OCI-LY7 (cell line): ENCODE measurements around the gene CCL25. TPM values are rescaled to one million over a fixed set of nuclear protein-coding genes. Genes with fewer than 3 reads are reported as not detected.

Experiments used
- total RNA-seq, 2 experiments: library from RNA; depleted of rRNA in 1 of 2; stranded (reverse); fragments of >200 nt in 1 of 2; shearing (Covaris generic) in 1 of 2; gene quantifications; 2 replicates each; pipeline ENCODE4 v1.2.3, GENCODE V29; 2014 to 2022

CCL25 gene
- total RNA-seq, 2 experiments from 2014 or later: 0.70 to 0.88 TPM

Other genes with a start within 250 kb of the CCL25 start
- gene EVI5L, start 222.5 kb upstream of the CCL25 start, total RNA-seq (2014; rRNA removed; shearing (Covaris generic)): 2.7 and 7.4 TPM in 2 replicates
- gene EVI5L, start 222.5 kb upstream of the CCL25 start, total RNA-seq (2022): 5.5 and 5.9 TPM in 2 replicates
- not detected in 2 replicates for gene PRR36, start 178.4 kb upstream of the CCL25 start, total RNA-seq (2014; rRNA removed; shearing (Covaris generic))
- 0.17 TPM in 1 of 2 replicates, not detected in the other for gene PRR36, start 178.4 kb upstream of the CCL25 start, total RNA-seq (2022)
- gene LRRC8E, start 164.2 kb upstream of the CCL25 start, total RNA-seq (2014; rRNA removed; shearing (Covaris generic)): 0.08 TPM in 1 of 2 replicates, not detected in the other
- not detected in 2 replicates for gene LRRC8E, start 164.2 kb upstream of the CCL25 start, total RNA-seq (2022)
- gene MAP2K7, start 148.9 kb upstream of the CCL25 start, total RNA-seq (2014; rRNA removed; shearing (Covaris generic)): 19.4 and 23.2 TPM in 2 replicates
- 44.5 and 48.1 TPM in 2 replicates for gene MAP2K7, start 148.9 kb upstream of the CCL25 start, total RNA-seq (2022)
- gene TGFBR3L, start 137.9 kb upstream of the CCL25 start, total RNA-seq (2014; rRNA removed; shearing (Covaris generic)): 0.13 TPM in 1 of 2 replicates, not detected in the other
- gene TGFBR3L, start 137.9 kb upstream of the CCL25 start, total RNA-seq (2022): 0.61 and 0.74 TPM in 2 replicates
- gene SNAPC2, start 132.4 kb upstream of the CCL25 start, total RNA-seq (2014; rRNA removed; shearing (Covaris generic)): 4.9 and 21.6 TPM in 2 replicates
- 6.2 and 8.2 TPM in 2 replicates for gene SNAPC2, start 132.4 kb upstream of the CCL25 start, total RNA-seq (2022)
- gene CTXN1, start 126.6 kb upstream of the CCL25 start, total RNA-seq (2014; rRNA removed; shearing (Covaris generic)): 0.13 TPM in 1 of 2 replicates, not detected in the other
- 0.98 and 1.0 TPM in 2 replicates for gene CTXN1, start 126.6 kb upstream of the CCL25 start, total RNA-seq (2022)
- 86.0 and 89.0 TPM in 2 replicates for gene TIMM44, start 109.1 kb upstream of the CCL25 start, total RNA-seq (2014; rRNA removed; shearing (Covaris generic))
- 97.6 and 116 TPM in 2 replicates for gene TIMM44, start 109.1 kb upstream of the CCL25 start, total RNA-seq (2022)
- gene ELAVL1, start 47.1 kb upstream of the CCL25 start, total RNA-seq (2014; rRNA removed; shearing (Covaris generic)): 43.5 and 65.4 TPM in 2 replicates
- 162 and 168 TPM in 2 replicates for gene ELAVL1, start 47.1 kb upstream of the CCL25 start, total RNA-seq (2022)
- not detected in 2 replicates for gene FBN3, start 96.8 kb downstream of the CCL25 start, total RNA-seq (2014; rRNA removed; shearing (Covaris generic))
- not detected in 2 replicates for gene FBN3, start 96.8 kb downstream of the CCL25 start, total RNA-seq (2022)
- gene CERS4, start 156.6 kb downstream of the CCL25 start, total RNA-seq (2014; rRNA removed; shearing (Covaris generic)): 54.9 and 61.8 TPM in 2 replicates
- 36.8 and 37.7 TPM in 2 replicates for gene CERS4, start 156.6 kb downstream of the CCL25 start, total RNA-seq (2022)